Stimulated activated naive CD8-positive, alpha-beta T cell treated with anti-CD3 and anti-CD28 coated beads, Interleukin-15, amount 100 ng/mL, for 72 hours (primary cell): ENCODE data around the gene TRMT6.

ENCODE experiments used
- ATAC-seq: fragments of 150-1000 bp; cut with Tn5 transposase; 2 replicates; pipeline ENCODE4 v1.10.0; 2021; ENCODE audit warnings: mild to moderate bottlenecking, moderate library complexity
- DNase-seq, 2 donors: peaks; one replicate each; pipeline ENCODE4 v3.0.0; 2021 to 2022
- H3K27ac Mint-ChIP-seq, 2 donors: one replicate each; pipeline ENCODE4 v1.8.0; 2022; ENCODE audit warnings: mild to moderate bottlenecking in 2 of 2, mixed read lengths in 2 of 2, moderate library complexity in 2 of 2
- H3K27me3 Mint-ChIP-seq: one replicate; pipeline ENCODE4 v1.8.0; 2022; ENCODE audit warnings: mixed read lengths
- H3K4me1 Mint-ChIP-seq: one replicate; pipeline ENCODE4 v1.8.0; 2022; ENCODE audit warnings: mild to moderate bottlenecking, mixed read lengths
- H3K4me3 Mint-ChIP-seq, 2 donors: one replicate each; pipeline ENCODE4 v1.8.0; 2022; ENCODE audit warnings: mild to moderate bottlenecking in 2 of 2, mixed read lengths in 2 of 2, moderate library complexity in 1 of 2
- H3K9me3 Mint-ChIP-seq, 2 donors: one replicate each; pipeline ENCODE4 v1.8.0; 2022; ENCODE audit warnings: mixed read lengths in 2 of 2

The TRMT6 gene

DNA sequence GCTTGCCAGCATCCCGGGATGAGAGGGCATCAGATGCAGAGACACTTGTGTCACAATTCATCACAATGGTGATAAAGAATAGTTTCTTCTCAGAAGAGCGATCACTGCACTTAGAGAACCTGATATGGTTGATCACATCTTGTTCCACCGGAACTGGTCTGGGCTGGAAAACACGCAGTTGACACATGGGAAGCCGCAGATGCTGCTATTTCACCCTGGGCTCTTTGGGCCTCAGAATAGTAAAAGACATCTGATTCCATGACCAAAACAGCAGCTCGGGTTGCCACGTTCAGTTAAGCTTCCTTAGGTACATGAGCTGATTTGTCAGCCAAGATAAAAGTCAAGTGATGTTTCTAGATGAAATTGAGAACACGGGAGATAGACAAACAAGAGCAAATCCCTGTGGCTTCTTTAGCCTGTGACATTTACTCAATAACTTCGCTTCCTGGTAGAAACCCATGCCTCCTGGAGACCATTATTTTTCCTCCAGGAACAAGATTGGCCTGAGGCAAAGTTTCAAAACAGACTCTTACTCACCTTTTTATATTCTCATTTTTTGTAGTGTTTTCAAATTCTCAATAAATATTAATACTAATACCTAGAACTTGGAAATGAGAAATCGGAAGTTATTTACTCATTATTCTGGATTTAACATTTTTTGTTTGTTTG, 59.4 kb downstream of the TRMT6 start:
- ATAC-seq (no peak), DNase-seq (no peak)
- no peaks in the 10 kb centered on the region for H3K4me1 Mint-ChIP-seq
- H3K4me3 Mint-ChIP-seq, result no peak overlapping the region
- H3K9me3 Mint-ChIP-seq, result peaks cover 0 to 4% of the 10 kb centered on the region in 2 donors
- peaks cover 7% of the 10 kb centered on the region for H3K27me3 Mint-ChIP-seq
- no peak overlapping the region for H3K27ac Mint-ChIP-seq

DNA sequence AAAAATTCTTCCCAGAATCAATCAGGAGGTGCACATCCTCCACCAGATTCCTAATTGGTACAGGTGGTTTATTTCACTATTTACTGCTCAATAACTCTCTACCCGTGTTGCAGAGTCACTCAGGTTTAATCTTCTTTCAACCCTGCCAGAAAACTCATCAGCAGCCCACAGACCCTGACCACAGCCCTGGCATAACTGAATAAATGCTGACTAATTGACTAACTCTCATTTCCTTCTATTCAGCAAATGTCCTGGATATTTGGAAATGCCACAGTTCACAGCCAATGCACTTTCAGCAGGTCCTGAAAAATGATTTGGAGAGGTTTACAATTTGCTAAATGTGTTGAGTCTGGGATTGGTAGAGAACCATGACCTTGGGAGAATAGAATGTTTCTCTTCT, 62.3 kb downstream of the TRMT6 start:
- Mint-ChIP-seq H3K27ac (no peak overlapping the region), H3K4me3 (no peak overlapping the region), H3K9me3 (no peaks in the 10 kb centered on the region), H3K4me1 (no peaks in the 10 kb centered on the region), H3K27me3 (peaks cover 9% of the 10 kb centered on the region)
- DNase-seq, result no peak
- no peak for ATAC-seq

DNA sequence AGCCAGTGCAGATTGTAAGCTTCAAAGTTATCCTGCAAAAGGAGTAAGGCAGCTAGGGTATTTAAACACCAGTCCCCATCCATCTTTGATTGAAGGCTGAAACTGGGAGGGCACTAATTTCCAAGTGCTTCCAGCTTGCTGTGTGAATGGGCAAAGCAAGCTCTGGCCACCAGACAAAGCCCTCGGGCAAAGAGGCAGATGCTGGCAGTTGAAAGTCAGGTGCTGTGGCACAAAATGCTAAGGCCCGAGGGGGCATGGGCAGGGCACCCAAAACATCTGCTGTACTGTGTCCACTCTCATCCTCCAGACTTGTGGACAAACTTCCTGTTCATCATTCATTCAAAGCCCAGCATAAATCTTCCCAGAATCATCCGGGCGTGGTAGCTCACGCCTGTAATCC, 62.9 kb downstream of the TRMT6 start:
- DNase-seq, result no peak
- Mint-ChIP-seq H3K27me3 (peaks cover 9% of the 10 kb centered on the region), H3K4me1 (no peaks in the 10 kb centered on the region), H3K9me3 (no peaks in the 10 kb centered on the region), H3K27ac (no peak overlapping the region), H3K4me3 (no peak overlapping the region)
- no peak for ATAC-seq
